Psoas muscle (tissue), 8 donors: ENCODE measurements around the gene IL34. TPM values are rescaled to one million over a fixed set of nuclear protein-coding genes. Genes with fewer than 3 reads are reported as not detected.

Source experiments
- ATAC-seq, 4 donors: fragments of 200-7000 bp; cut with Tn5 transposase; one replicate each; pipeline ENCODE4 v1.9.1; 2020; ENCODE audit warnings: moderate library complexity in 3 of 4, mild to moderate bottlenecking in 2 of 4
- DNase-seq, 2 donors: peaks; one replicate each; pipeline ENCODE4 v3.0.0-alpha.2; 2020
- H3K27ac ChIP-seq: fragments of 200-600 bp; one replicate; pipeline ENCODE4 v1.8.0; 2022
- H3K27me3 ChIP-seq, 3 donors: fragments of 200-600 bp in 1 of 3; one replicate each; pipeline versions ENCODE4 v1.6.1 to v1.8.0; 2013 to 2022; ENCODE audit warnings: low read length in 2 of 3, mild to moderate bottlenecking in 2 of 3, moderate library complexity in 1 of 3; ENCODE audit not compliant: insufficient read depth in 3 of 3
- H3K36me3 ChIP-seq, 2 donors: fragments of 200-600 bp in 1 of 2; one replicate each; pipeline versions ENCODE4 v1.6.1 to v1.8.0; 2013 to 2022; ENCODE audit warnings: low read depth in 1 of 2, mild to moderate bottlenecking in 1 of 2, moderate library complexity in 1 of 2; ENCODE audit not compliant: insufficient read depth in 1 of 2
- H3K4me1 ChIP-seq: fragments of 200-600 bp; one replicate; pipeline ENCODE4 v1.8.0; 2022
- H3K4me3 ChIP-seq: fragments of 200-600 bp; one replicate; pipeline ENCODE4 v1.8.0; 2022; ENCODE audit warnings: mild to moderate bottlenecking
- H3K9me3 ChIP-seq: fragments of 200-600 bp; one replicate; pipeline ENCODE4 v1.8.0; 2022
- CTCF ChIP-seq: fragments of 200-600 bp; IDR thresholded peaks from one replicate; pipeline ENCODE4 v1.8.0; 2022; ENCODE audit warnings: antibody characterized with exemption
- WGBS, 3 donors: extraction: QIAGEN DNeasy Blood & Tissue Kit; methylation state at CpG; one replicate each; pipeline versions ENCODE4 v1.1.6 to v1.1.7; 2013; 5-methylcytosine and 5-hydroxymethylcytosine counted together
- intact Hi-C, 2 donors: fragments of 100-400 bp; cut with DNase I; formaldehyde crosslinking; loops; one replicate each; pipeline versions ENCODE4 v1.11.0 to v1.14.2; 2022
- polyA plus RNA-seq, 3 donors: library from polyadenylated mRNA; stranded (reverse); fragments of 200-250 nt; gene quantifications; one replicate each; pipeline ENCODE4 v1.2.3, GENCODE V29; 2013
- total RNA-seq, 4 donors: library from RNA; stranded (reverse); fragmentation: NEBNext Ultra II Directional in 2 of 4; extraction: Animal tissue kit (Norgen Biotek cat#: 25700) in 2 of 4; gene quantifications; one replicate each; pipeline versions ENCODE4 v1.2.1 to v1.2.4, GENCODE V29; 2021 to 2023
- donor health status: healthy with polysubstance abuse.
- donor health status: DM: no; HTN: no; CAD: no; lungs with moderate emphysema.
- donor health status: Bipolar disorder and iron deficiency.
- donor health status: healthy.
- donor health status: DM: yes; HTN: yes; CAD: no.
- donor health status: DM: no; HTN: no; CAD: no.
- donor health status: DM: no; HTN: no; CAD: no.
- donor health status: DM: yes; HTN: yes; CAD: no.

The IL34 gene
- total and polyA plus RNA-seq, 7 donors: 0.89 to 18.5 (median 6.5) TPM

GRCh38 chr16:70678121-70678897 is 31.9 kb downstream of the IL34 start:
- H3K4me3 ChIP-seq: no peak overlapping the region
- H3K4me1 ChIP-seq: peaks cover 23% of the 10 kb centered on the region
- TF ChIP-seq CTCF: no peak
- H3K36me3 ChIP-seq: peaks cover 8 to 83% of the 10 kb centered on the region in 2 donors
- DNase-seq: peak; percentile 20 to 49
- H3K27me3 ChIP-seq: no peaks in the 10 kb centered on the region
- no peaks in the 10 kb centered on the region for H3K9me3 ChIP-seq
- intact Hi-C loops: no loop called here
- H3K27ac ChIP-seq: no peak overlapping the region
- 90 to 91% (median 91%) methylated on average over 22 of the region's 22 CpGs for whole genome bisulfite sequencing, 3 donors
- ATAC-seq: no peak

- DNase-seq (peak; percentile 16 to 46), ATAC-seq (no peak)
- H3K27ac ChIP-seq: no peak overlapping the region
- H3K4me1 ChIP-seq: peaks cover 31% of the 10 kb centered on the region
- TF ChIP-seq CTCF: no peak
- intact Hi-C loops: no loop called here
- H3K36me3 ChIP-seq: peaks cover 8 to 79% of the 10 kb centered on the region in 2 donors
- WGBS, 3 donors: 86 to 88% (median 86%) methylated on average over 29 to 31 of the region's 31 CpGs
- no peaks in the 10 kb centered on the region for H3K9me3 ChIP-seq
- no peak overlapping the region for H3K4me3 ChIP-seq
- H3K27me3 ChIP-seq: no peaks in the 10 kb centered on the region
Observed at GRCh38 chr16:70678898-70679670, 32.7 kb downstream of the IL34 start.

- intact Hi-C loops: loop anchor here (2.0 to 5.0 kb wide), 3 partner anchors 59 to 92 kb away; no protein-coding TSS in a partner anchor
- H3K36me3 ChIP-seq: peaks cover 4 to 71% of the 10 kb centered on the region in 2 donors
- DNase-seq: peak; percentile 47 to 72
- WGBS, 3 donors: 68 to 83% (median 73%) methylated on average over 47 to 80 of the region's 80 CpGs
- H3K9me3 ChIP-seq: no peaks in the 10 kb centered on the region
- ATAC-seq: peak; percentile 57 to 68 (median 60)
- TF ChIP-seq CTCF: peak; percentile 58
- peaks cover 38% of the 10 kb centered on the region for H3K4me1 ChIP-seq
- H3K27ac ChIP-seq: peak overlapping the region; percentile 61
- no peaks in the 10 kb centered on the region for H3K27me3 ChIP-seq
- no peak overlapping the region for H3K4me3 ChIP-seq
Observed at GRCh38 chr16:70679671-70680494, 33.5 kb downstream of the IL34 start.

GRCh38 chr16:70680495-70681381 is 34.4 kb downstream of the IL34 start:
- intact Hi-C loops: loop anchor here (2.0 to 5.0 kb wide), 3 partner anchors 58 to 92 kb away; no protein-coding TSS in a partner anchor
- Histone ChIP-seq H3K4me1 (peaks cover 38% of the 10 kb centered on the region), H3K27ac (peak overlapping the region; percentile 61), H3K27me3 (no peaks in the 10 kb centered on the region), H3K36me3 (peaks cover 4 to 63% of the 10 kb centered on the region in 2 donors), H3K4me3 (no peak overlapping the region), H3K9me3 (no peaks in the 10 kb centered on the region)
- TF ChIP-seq CTCF: no peak
- 58 to 67% (median 67%) methylated on average over 17 to 18 of the region's 18 CpGs for WGBS, 3 donors
- DNase-seq (peak; percentile 28 to 60), ATAC-seq (no peak)
